Activated CD8-positive, alpha-beta memory T cell treated with anti-CD3 and anti-CD28 coated beads for 36 hours (primary cell): ENCODE data around the gene STOX2. TPM values are rescaled to one million over a fixed set of nuclear protein-coding genes. Genes with fewer than 3 reads are reported as not detected.

Source experiments
- CTCF ChIA-PET: fragments of 350-600 bp; sonication (Branson Sonifier 250); formaldehyde crosslinking; loops from one replicate; lab custom pipeline; 2021; ENCODE audit warnings: antibody characterized with exemption; lab: Charles Lee
- POLR2A ChIA-PET: fragments of 350-600 bp; sonication (Branson Sonifier 250); formaldehyde crosslinking; loops from one replicate; lab custom pipeline; 2021; ENCODE audit warnings: antibody characterized with exemption; lab: Charles Lee
- total RNA-seq, 2 experiments: library from RNA; stranded (reverse); gene quantifications; one replicate each; pipeline ENCODE4 v1.2.3, GENCODE V29; 2021

The STOX2 gene
- total RNA-seq = not detected

DNA sequence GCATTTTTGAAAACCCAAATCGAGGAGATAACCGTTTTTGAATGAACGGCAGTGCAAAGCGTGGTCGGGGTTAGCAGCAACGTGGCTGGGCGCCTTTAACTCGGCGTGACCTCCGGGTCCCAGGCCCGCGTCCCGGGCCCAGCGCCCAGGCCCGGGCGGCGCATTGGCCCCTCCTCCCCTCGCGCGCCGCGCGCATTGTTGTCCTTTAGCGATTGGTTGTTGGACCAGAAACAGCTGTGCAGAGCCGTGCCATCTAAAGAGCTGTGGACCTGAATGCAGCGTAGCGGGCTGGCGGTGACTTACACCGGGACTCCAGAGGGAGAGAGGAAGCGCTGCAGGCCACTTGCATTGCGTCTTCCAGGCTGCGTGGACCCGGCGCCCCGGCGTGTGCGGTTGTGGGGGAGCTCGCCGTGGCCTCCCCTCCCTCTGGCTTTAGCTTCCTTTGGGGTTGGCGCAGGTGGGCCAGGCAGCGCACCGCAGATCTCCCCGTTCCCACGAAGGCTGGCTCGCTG, at the start of gene STOX2:
Gene STOX2 (plus strand): TSS at position 227 of the 512 bp plus-strand sequence. CDS start 1,484 bp downstream, outside the sequence.
- POLR2A ChIA-PET = no interaction called here

GRCh38 chr4:183855323-183856190, 49.5 kb upstream of the STOX2 start:
- POLR2A ChIA-PET = no interaction called here

More for the DNA sequence above, at the start of gene STOX2:
- CTCF ChIA-PET = no interaction called here

DNA sequence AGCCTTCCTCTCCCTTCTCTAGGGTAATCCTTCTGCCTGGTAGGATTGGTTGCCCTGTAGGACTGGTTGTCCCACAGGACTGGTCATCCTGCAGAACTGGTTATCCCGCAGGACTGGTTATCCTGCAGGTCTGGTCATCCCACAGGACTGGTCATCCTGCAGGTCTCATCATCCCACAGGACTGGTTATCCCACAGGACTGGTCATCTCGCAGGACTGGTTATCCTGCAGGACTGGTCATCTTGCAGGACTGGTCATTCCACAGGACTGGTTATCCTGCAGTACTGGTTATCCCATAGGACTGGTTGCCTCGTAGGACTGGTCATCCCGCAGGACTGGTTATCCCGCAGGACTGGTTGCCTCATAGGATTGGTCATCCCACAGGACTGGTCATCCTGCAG, 48.1 kb upstream of the STOX2 start:
- CTCF ChIA-PET = no interaction called here
- POLR2A ChIA-PET = no interaction called here

More at GRCh38 chr4:183855323-183856190, 49.5 kb upstream of the STOX2 start:
- CTCF ChIA-PET = no interaction called here

DNA sequence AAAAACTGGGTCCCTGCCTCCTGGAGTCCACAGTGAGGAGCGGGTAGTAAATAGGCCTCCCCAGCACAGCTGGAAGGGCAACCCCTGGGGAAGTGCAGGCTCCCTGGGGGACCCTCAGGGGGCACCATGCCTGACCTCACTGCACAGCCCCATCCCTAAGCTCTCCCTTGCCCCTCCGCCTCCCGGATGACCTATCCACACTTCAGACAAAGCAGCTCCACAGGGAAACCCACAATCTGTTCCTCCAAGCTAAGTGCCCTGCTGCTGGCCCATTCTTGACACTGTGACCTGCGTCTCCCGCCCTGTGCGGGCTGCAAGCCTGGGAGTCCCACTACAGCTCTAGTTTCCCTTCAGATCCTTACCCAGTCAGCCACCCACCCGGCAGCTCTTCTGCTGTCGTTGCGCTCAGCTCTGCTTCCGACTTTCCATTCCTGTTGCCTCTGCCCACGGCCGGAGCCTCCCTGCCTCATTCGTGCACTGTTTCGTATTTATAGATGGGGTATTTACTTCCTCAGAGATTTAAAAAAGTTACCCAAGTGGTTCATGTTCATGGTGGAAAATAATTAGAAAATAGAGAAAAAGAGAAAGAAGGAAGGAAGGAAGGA, 47.0 kb upstream of the STOX2 start:
- CTCF ChIA-PET = interaction anchor here (0.6 kb wide), 1 partner anchor 21 kb away, joined by 3 read pairs; no protein-coding TSS in a partner anchor
- POLR2A ChIA-PET = no interaction called here

GRCh38 chr4:183860119-183860518, 45.0 kb upstream of the STOX2 start:
- CTCF ChIA-PET = interaction anchor here (0.6 kb wide), 1 partner anchor 516 kb away, joined by 3 read pairs; no protein-coding TSS in a partner anchor

DNA sequence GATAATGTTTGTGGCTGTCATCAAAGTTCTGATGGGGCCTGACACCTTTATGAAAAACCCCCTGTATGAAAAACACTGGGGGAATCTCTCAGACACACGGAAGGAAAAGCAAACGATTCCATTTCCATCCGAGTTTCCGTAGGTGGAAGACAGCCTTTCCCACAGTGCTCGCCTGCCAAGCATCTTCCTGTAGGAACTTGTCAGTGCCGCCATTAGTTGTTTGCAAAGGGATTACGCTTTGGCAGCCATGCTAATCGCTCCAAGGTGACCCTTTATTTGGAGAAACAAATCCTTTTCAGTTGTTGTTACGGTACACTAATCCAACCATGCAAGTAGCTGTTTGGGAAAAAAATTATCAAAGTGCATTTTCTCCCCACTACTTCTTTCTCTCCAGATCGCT, 44.4 kb upstream of the STOX2 start:
- ChIA-PET CTCF (interaction anchor here (0.6 kb wide), 1 partner anchor 517 kb away, joined by 3 read pairs; no protein-coding TSS in a partner anchor), POLR2A (no interaction called here)

More at GRCh38 chr4:183860119-183860518, 45.0 kb upstream of the STOX2 start:
- POLR2A ChIA-PET = no interaction called here

GRCh38 chr4:183861426-183861825, 43.7 kb upstream of the STOX2 start:
- ChIA-PET CTCF (no interaction called here), POLR2A (no interaction called here)

- POLR2A ChIA-PET = no interaction called here
- CTCF ChIA-PET = no interaction called here
Measured at GRCh38 chr4:183863155-183863825, 41.8 kb upstream of the STOX2 start.

DNA sequence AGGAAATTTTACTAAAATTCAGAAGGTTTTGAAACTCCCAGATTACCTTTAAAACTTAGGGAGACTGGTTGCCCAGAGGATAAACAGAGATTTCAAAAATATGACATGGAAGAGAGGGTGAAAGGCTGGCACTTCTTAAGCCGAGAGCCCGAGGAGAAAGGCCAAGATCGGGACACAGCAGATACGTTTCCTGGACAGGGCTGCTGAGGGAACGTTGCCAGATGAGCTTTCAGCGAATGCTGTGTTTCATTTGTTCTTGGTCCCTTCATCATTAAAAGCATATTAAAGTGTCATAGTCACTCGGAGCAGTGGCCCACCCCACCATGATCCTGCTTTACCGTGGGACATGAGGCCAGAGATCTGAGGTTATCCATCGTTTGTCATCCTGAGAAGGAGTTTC, 37.9 kb upstream of the STOX2 start:
- ChIA-PET POLR2A (no interaction called here), CTCF (no interaction called here)

DNA sequence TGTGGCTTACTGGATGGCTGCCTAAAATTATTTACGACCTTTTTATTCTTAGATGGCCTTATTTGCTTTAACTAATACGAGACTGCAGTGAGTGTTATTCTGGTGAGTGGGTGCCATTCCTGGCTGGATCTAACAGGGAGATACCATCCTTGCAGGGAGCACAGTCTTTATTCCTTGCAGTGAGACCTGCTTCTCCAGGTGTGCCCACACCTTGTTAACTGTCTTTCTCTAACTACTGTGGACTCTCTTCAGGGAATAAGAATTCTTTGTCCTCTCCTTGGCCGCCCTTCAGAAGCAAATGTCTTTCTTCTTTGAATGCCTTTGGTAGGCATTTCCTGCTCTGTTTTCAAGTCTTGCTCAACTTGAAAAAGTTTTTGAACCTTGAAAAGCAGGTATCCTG, 34.1 kb upstream of the STOX2 start:
- CTCF ChIA-PET = no interaction called here
- POLR2A ChIA-PET = no interaction called here

DNA sequence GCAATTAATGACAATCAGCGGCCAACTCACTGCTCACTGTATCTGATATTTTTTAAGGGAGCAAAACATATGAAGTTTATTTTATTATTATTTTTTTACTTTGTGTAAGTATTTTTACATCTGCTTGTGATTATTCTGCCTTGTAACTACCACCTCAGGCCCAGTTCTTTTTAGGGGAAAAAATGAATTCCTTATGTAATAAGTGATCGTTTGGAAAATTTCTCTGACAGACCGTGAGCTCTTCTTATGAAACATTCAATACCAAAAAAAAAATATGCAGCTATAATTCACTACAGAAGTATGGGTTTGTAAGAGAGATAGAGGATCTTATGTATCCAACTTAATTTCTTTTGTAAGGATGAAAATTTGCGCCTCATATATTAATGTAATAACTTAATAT, 33.5 kb upstream of the STOX2 start:
- CTCF ChIA-PET = no interaction called here
- POLR2A ChIA-PET = no interaction called here

- POLR2A ChIA-PET = no interaction called here
Measured at GRCh38 chr4:183872531-183872930, 32.6 kb upstream of the STOX2 start.

DNA sequence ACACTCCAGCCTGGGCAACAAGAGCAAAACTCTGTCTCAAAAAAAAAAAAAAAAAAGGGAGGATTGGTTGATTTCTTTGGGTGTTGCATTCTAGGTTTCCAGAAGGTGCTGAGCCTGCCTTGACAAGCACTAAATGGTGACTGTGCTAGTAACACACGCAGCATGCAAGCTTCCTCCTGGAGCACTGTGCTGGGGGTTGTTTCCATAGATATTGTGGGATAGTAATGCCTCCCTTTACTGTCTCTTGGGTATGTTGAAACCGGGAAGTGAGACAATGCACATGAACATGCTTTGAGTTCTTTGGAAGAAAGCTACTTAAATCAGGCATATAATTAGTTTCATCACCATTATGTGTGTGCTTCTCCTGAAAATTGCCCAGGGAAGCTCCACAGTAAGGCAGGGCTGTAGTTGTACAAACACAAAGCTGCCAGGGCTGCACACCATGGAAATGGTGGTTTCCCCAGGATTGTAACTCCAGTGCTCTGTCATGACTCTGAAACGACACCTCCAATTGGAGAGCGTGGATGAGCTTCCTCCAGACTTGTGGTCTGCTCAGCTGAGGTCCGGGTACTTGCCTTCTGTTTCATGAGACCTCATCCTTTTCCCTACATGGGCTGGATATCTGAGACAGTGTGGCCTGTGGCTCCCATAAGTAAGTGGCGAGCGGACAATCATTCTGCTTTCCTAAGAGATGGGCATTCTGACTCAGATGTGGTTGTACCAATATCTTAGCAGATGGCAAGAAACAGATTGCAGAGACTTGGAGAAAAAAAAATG, 31.5 kb upstream of the STOX2 start:
- POLR2A ChIA-PET = interaction anchor here (0.6 kb wide), 1 partner anchor 114 kb away, joined by 5 read pairs; no protein-coding TSS in a partner anchor
- CTCF ChIA-PET = interaction anchor here (1.2 kb wide), 1 partner anchor 15 kb away, joined by 3 read pairs; no protein-coding TSS in a partner anchor

More at GRCh38 chr4:183872531-183872930, 32.6 kb upstream of the STOX2 start:
- CTCF ChIA-PET = no interaction called here

GRCh38 chr4:183875251-183875825, 29.8 kb upstream of the STOX2 start:
- POLR2A ChIA-PET = no interaction called here
- CTCF ChIA-PET = interaction anchor here (0.6 kb wide), 1 partner anchor 154 kb away, joined by 3 read pairs; no protein-coding TSS in a partner anchor

- CTCF ChIA-PET = no interaction called here
- POLR2A ChIA-PET = interaction anchor here (0.5 kb wide), 1 partner anchor 329 kb away, joined by 4 read pairs; no protein-coding TSS in a partner anchor
Measured at GRCh38 chr4:183876268-183876934, 28.7 kb upstream of the STOX2 start.

DNA sequence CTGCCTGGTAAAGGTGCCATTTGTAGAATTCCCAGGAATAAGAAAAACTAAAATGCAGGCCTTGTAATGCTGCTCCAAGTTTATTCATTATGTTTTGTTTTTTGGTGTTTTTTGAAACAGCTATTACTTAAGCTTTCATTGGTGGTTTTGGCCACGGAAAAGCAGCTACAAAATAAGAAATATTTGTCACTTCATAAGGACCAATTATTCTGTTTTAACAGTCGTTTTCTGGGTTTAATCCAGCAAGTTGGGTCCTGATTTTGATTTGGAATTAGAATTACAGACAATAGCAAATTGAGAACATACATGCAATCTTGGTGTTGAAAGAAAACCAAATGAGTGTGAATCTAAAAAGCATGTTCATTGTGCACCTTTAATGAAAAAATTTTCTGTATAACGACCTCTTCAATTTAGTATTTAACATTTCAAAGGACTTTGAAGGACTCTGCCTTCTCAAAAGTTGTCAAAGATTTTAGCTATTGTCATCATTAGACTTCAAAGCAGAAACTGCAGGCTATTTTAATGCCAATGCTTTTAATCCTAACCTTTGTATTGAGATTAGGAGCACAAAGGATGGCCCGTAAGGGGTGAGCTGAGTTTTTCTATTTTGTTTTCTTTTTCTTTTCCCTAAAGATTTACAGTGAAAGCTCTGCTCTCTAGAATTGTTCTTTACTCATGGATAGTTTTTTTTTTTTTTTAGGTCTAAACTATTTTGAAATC, 26.7 kb upstream of the STOX2 start:
- ChIA-PET CTCF (no interaction called here), POLR2A (no interaction called here)

- CTCF ChIA-PET = no interaction called here
- POLR2A ChIA-PET = no interaction called here
Measured at GRCh38 chr4:183885205-183885720, 19.8 kb upstream of the STOX2 start.
